IMR-90 (cell line): ENCODE measurements around the gene EIF4E3. TPM values are rescaled to one million over a fixed set of nuclear protein-coding genes. Genes with fewer than 3 reads are reported as not detected.

Experiments
- ATAC-seq: fragments of 200-7000 bp; cut with Tn5 transposase; 2 replicates; pipeline ENCODE4 v1.9.1; 2020; ENCODE audit warnings: low read depth, mild to moderate bottlenecking, moderate library complexity
- BruUV-seq: library from RNA; stranded (reverse); fragments of 400-500 nt; replicated peaks from 2 replicates; lab custom pipeline; 2021; lab: Mats Ljungman, UMichigan
- CTCF ChIA-PET: fragments of 300-600 bp; formaldehyde crosslinking; extraction: SDS; loops from one replicate; lab custom pipeline; 2021; ENCODE audit warnings: antibody characterized with exemption; lab: Yijun Ruan, JAX
- POLR2A ChIA-PET: fragments of 300-600 bp; sonication (Branson Sonifier 250); formaldehyde crosslinking; loops from one replicate; lab custom pipeline; 2022; ENCODE audit warnings: antibody characterized with exemption; ENCODE audit not compliant: unreplicated experiment; lab: Charles Lee
- DNase-seq: peaks from one replicate; pipeline ENCODE4 v3.0.0; 2013
- H2AFZ ChIP-seq: replicated peaks from 2 replicates; pipeline ENCODE3; 2013; ENCODE audit warnings: low read length, mild to moderate bottlenecking; ENCODE audit not compliant: poor library complexity
- H2AK5ac ChIP-seq: 2 replicates; pipeline ENCODE4 v1.6.1; 2013; ENCODE audit warnings: low read depth, low read length, inconsistent platforms
- H2AK9ac ChIP-seq: replicated peaks from 2 replicates; pipeline ENCODE3; 2013; ENCODE audit warnings: mild to moderate bottlenecking, low read depth, low read length, moderate library complexity; ENCODE audit not compliant: poor library complexity
- H2BK120ac ChIP-seq: 2 replicates; pipeline ENCODE4 v1.6.1; 2013; ENCODE audit warnings: low read depth, low read length, inconsistent platforms
- H2BK15ac ChIP-seq: 3 replicates; pipeline ENCODE4 v1.6.1; 2013; ENCODE audit warnings: low read depth, low read length, inconsistent platforms
- H2BK20ac ChIP-seq: 2 replicates; pipeline ENCODE4 v1.6.1; 2013; ENCODE audit warnings: low read depth, mild to moderate bottlenecking, inconsistent platforms, low read length, moderate library complexity
- H2BK5ac ChIP-seq: 2 replicates; pipeline ENCODE4 v1.6.1; 2013; ENCODE audit warnings: mild to moderate bottlenecking, low read depth, low read length, inconsistent platforms; ENCODE audit not compliant: poor library complexity, severe bottlenecking
- H3K14ac ChIP-seq: replicated peaks from 2 replicates; pipeline ENCODE4 v1.6.1; 2013; ENCODE audit warnings: low read depth, low read length, inconsistent platforms
- H3K18ac ChIP-seq: 2 replicates; pipeline ENCODE4 v1.6.1; 2013; ENCODE audit warnings: low read depth, low read length, control low read depth
- H3K23ac ChIP-seq: 2 replicates; pipeline ENCODE4 v1.6.1; 2013; ENCODE audit warnings: low read depth, low read length, inconsistent platforms
- H3K27ac ChIP-seq: 2 replicates; pipeline ENCODE4 v1.5.1; 2013; ENCODE audit warnings: mild to moderate bottlenecking, control low read depth, low read length; ENCODE audit not compliant: insufficient read depth
- H3K27me3 ChIP-seq: 2 replicates; pipeline ENCODE4 v1.6.1; 2013; ENCODE audit warnings: low read length; ENCODE audit not compliant: control insufficient read depth, insufficient read depth
- H3K36me3 ChIP-seq: 2 replicates; pipeline ENCODE4 v1.6.1; 2013; ENCODE audit warnings: low read length, mixed read lengths; ENCODE audit not compliant: control insufficient read depth, insufficient read depth
- H3K4ac ChIP-seq: 2 replicates; pipeline ENCODE4 v1.6.1; 2013; ENCODE audit warnings: low read depth, low read length, inconsistent platforms
- H3K4me1 ChIP-seq: 2 replicates; pipeline ENCODE4 v1.6.1; 2013; ENCODE audit warnings: low read length, mixed read lengths; ENCODE audit not compliant: control insufficient read depth, insufficient read depth
- H3K4me2 ChIP-seq: 2 replicates; pipeline ENCODE4 v1.6.1; 2013; ENCODE audit warnings: low read depth, mild to moderate bottlenecking, control low read depth, low read length, moderate library complexity
- H3K4me3 ChIP-seq: 2 replicates; pipeline ENCODE4 v1.5.1; 2013; ENCODE audit warnings: low read depth, mild to moderate bottlenecking, control low read depth, low read length, moderate library complexity; ENCODE audit not compliant: insufficient read depth
- H3K56ac ChIP-seq: 2 replicates; pipeline ENCODE4 v1.6.1; 2013; ENCODE audit warnings: low read length, inconsistent platforms; ENCODE audit not compliant: insufficient read depth; ENCODE audit errors: extremely low read depth
- H3K79me1 ChIP-seq, 2 experiments: 2 replicates each; pipeline ENCODE4 v1.6.1; 2013; ENCODE audit warnings: low read length in 2 of 2, inconsistent platforms in 1 of 2, low read depth in 1 of 2
- H3K9ac ChIP-seq: 2 replicates; pipeline ENCODE4 v1.6.1; 2013; ENCODE audit warnings: low read depth, low read length, control low read depth
- H3K9me1 ChIP-seq: 2 replicates; pipeline ENCODE4 v1.6.1; 2013; ENCODE audit warnings: low read length, inconsistent platforms; ENCODE audit not compliant: insufficient read depth
- H3K9me3 ChIP-seq: 2 replicates; pipeline ENCODE4 v1.6.1; 2013; ENCODE audit warnings: low read length; ENCODE audit not compliant: control insufficient read depth, insufficient read depth
- H4K20me1 ChIP-seq: 2 replicates; pipeline ENCODE4 v1.6.1; 2013; ENCODE audit warnings: low read length, inconsistent platforms; ENCODE audit not compliant: insufficient read depth
- H4K5ac ChIP-seq: 2 replicates; pipeline ENCODE4 v1.6.1; 2013; ENCODE audit warnings: mild to moderate bottlenecking, low read depth, low read length, control low read depth
- H4K8ac ChIP-seq, 2 experiments: 2 replicates each; pipeline ENCODE4 v1.6.1; 2013; ENCODE audit warnings: low read depth in 2 of 2, low read length in 2 of 2, control low read depth in 1 of 2, inconsistent platforms in 1 of 2
- H4K91ac ChIP-seq: 2 replicates; pipeline ENCODE4 v1.6.1; 2013; ENCODE audit warnings: low read depth, low read length, inconsistent platforms; ENCODE audit not compliant: insufficient read depth
- BHLHE40 ChIP-seq: fragments of 150-350 bp; IDR thresholded peaks from 2 replicates; pipeline ENCODE4 v1.6.1; 2016; ENCODE audit warnings: mild to moderate bottlenecking, low read depth, low read length
- ELK1 ChIP-seq: fragments of 150-350 bp; IDR thresholded peaks from 2 replicates; pipeline ENCODE4 v1.6.1; 2016; ENCODE audit warnings: low read depth, mild to moderate bottlenecking, low read length, moderate library complexity, borderline replicate concordance
- MAZ ChIP-seq: IDR thresholded peaks from 2 replicates; pipeline ENCODE4 v1.6.1; 2012; ENCODE audit warnings: low read depth, mild to moderate bottlenecking, low read length, improper control_type of control experiment, moderate library complexity, borderline replicate concordance
- MXI1 ChIP-seq: IDR thresholded peaks from 2 replicates; pipeline ENCODE4 v1.6.1; 2012; ENCODE audit warnings: low read depth, mild to moderate bottlenecking, low read length, moderate library complexity, borderline replicate concordance
- POLR2A ChIP-seq: IDR thresholded peaks from 2 replicates; pipeline ENCODE4 v1.6.1; 2012; ENCODE audit warnings: mild to moderate bottlenecking, low read depth, low read length
- RAD21 ChIP-seq: IDR thresholded peaks from 2 replicates; pipeline ENCODE4 v1.6.1; 2012; ENCODE audit warnings: low read length, improper control_type of control experiment
- RCOR1 ChIP-seq: IDR thresholded peaks from 2 replicates; pipeline ENCODE4 v1.6.1; 2012; ENCODE audit warnings: mild to moderate bottlenecking, low read length, improper control_type of control experiment; ENCODE audit not compliant: insufficient replicate concordance
- RFX5 ChIP-seq: IDR thresholded peaks from 2 replicates; pipeline ENCODE4 v1.8.0; 2012; ENCODE audit warnings: low read depth, mild to moderate bottlenecking, low read length, moderate library complexity
- SMC3 ChIP-seq: fragments of 150-350 bp; IDR thresholded peaks from 2 replicates; pipeline ENCODE4 v1.6.1; 2016; ENCODE audit warnings: low read depth, mild to moderate bottlenecking, antibody characterized with exemption, low read length, moderate library complexity
- whole genome bisulfite sequencing, 2 experiments: methylation state at CpG; one replicate each; pipeline versions ENCODE4 v1.1.5 to v1.1.7; 2013; ENCODE audit warnings: missing lambda C conversion rate in 2 of 2; ENCODE audit not compliant: insufficient read length in 1 of 2; ENCODE audit errors: extremely low coverage in 2 of 2; 5-methylcytosine and 5-hydroxymethylcytosine counted together
- dilution Hi-C: fragments of 300-500 bp; cut with HindIII; formaldehyde crosslinking; loops from one replicate; pipeline ENCODE4 v1.14.3; 2018; ENCODE audit warnings: low sequenced_read_pairs; ENCODE audit not compliant: unreplicated experiment
- in situ Hi-C: fragments of 300-500 bp; cut with MboI; formaldehyde crosslinking; loops from 3 replicates; pipeline ENCODE4 v1.14.3; 2019; ENCODE audit warnings: low sequenced_read_pairs, inconsistent platforms, mixed read lengths
- intact Hi-C: fragments of 100-400 bp; cut with micrococcal nuclease; formaldehyde crosslinking; loops from 2 replicates; pipeline ENCODE4 v1.10.0; 2022
- polyA plus RNA-seq, 3 experiments: library from polyadenylated mRNA; depleted of rRNA; stranded (reverse); fragments of >200 nt; gene quantifications; 2 replicates each; pipeline ENCODE4 v1.2.3, GENCODE V29; 2012; ENCODE audit warnings: low replicate concordance in 1 of 3
- total RNA-seq: library from RNA; depleted of rRNA; stranded (reverse); fragments of >200 nt; gene quantifications from 2 replicates; pipeline ENCODE4 v1.2.3, GENCODE V29; 2012
- TF ChIP-seq, protein P1 (sequence below): conservative IDR thresholded peaks from 2 replicates; pipeline ENCODE4 v1.5.1; 2012; ENCODE audit warnings: mild to moderate bottlenecking, low read depth, low read length, improper control_type of control experiment

EIF4E3 gene
- total and polyA plus RNA-seq, 2 of the 4 experiments (the other 2 are of a cell fraction): 0.72 to 1.1 TPM

- DNase-seq (no peak), ATAC-seq (no peak)
- Histone ChIP-seq H3K79me1 (no peaks in the 10 kb centered on the region), H3K9me3 (no peaks in the 10 kb centered on the region), H3K14ac (no peak overlapping the region), H2AK5ac (no peak overlapping the region), H3K4me1 (no peaks in the 10 kb centered on the region), H3K36me3 (no peaks in the 10 kb centered on the region), H4K8ac (no peak overlapping the region), H2BK120ac (no peak overlapping the region), H2BK20ac (no peak overlapping the region), H2AK9ac (no peak overlapping the region), H2AFZ (no peak overlapping the region), H3K4me2 (no peak overlapping the region), H3K27ac (no peak overlapping the region), H2BK5ac (no peak overlapping the region), H3K4ac (no peak overlapping the region; the same call in 1 of the 2 replicates), H4K20me1 (no peaks in the 10 kb centered on the region), H3K9ac (no peak overlapping the region), H3K4me3 (no peak overlapping the region), H3K27me3 (no peaks in the 10 kb centered on the region), H2BK15ac (no peak overlapping the region), H4K91ac (no peak overlapping the region), H4K5ac (no peak overlapping the region), H3K18ac (no peak overlapping the region), H3K56ac (no peak overlapping the region), H3K9me1 (no peaks in the 10 kb centered on the region; the same call in 1 of the 2 replicates), H3K23ac (no peak overlapping the region)
- ChIA-PET CTCF (interaction anchor here (1.8 kb wide), 1 partner anchor 10 kb away, joined by 9 read pairs; no protein-coding TSS in a partner anchor), POLR2A (no interaction called here)
- 100% methylated on average over 2 of the region's 19 CpGs; no CpG with 5 or more reads in 1 of the 2 experiments for WGBS, 2 experiments
- dilution Hi-C loops (no loop called here), intact Hi-C loops (no loop called here), in situ Hi-C loops (loop anchor here (25.0 kb wide), 1 partner anchor 1609 kb away; no protein-coding TSS in a partner anchor)
- no TSS peak for BruUV-seq
- TF ChIP-seq RCOR1: no peak
- no peak for TF ChIP-seq RFX5
- TF ChIP-seq BHLHE40: no peak
- TF ChIP-seq POLR2A: no peak
- no peak for TF ChIP-seq RAD21
- TF ChIP-seq ELK1: no peak
- TF ChIP-seq MAZ: no peak
- TF ChIP-seq, protein P1, sequence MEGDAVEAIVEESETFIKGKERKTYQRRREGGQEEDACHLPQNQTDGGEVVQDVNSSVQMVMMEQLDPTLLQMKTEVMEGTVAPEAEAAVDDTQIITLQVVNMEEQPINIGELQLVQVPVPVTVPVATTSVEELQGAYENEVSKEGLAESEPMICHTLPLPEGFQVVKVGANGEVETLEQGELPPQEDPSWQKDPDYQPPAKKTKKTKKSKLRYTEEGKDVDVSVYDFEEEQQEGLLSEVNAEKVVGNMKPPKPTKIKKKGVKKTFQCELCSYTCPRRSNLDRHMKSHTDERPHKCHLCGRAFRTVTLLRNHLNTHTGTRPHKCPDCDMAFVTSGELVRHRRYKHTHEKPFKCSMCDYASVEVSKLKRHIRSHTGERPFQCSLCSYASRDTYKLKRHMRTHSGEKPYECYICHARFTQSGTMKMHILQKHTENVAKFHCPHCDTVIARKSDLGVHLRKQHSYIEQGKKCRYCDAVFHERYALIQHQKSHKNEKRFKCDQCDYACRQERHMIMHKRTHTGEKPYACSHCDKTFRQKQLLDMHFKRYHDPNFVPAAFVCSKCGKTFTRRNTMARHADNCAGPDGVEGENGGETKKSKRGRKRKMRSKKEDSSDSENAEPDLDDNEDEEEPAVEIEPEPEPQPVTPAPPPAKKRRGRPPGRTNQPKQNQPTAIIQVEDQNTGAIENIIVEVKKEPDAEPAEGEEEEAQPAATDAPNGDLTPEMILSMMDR: no peak
- no peak for TF ChIP-seq SMC3
- TF ChIP-seq MXI1: no peak
Measured at GRCh38 chr3:71671216-71671845, 53.9 kb downstream of the EIF4E3 start.
